GM12873 (cell line): ENCODE data around the gene SNX10.

Source experiments
- CTCF ChIP-seq: IDR thresholded peaks from 2 replicates; pipeline ENCODE4 v1.5.1; 2012; ENCODE audit warnings: low read depth, mild to moderate bottlenecking, moderate library complexity, low read length, control low read depth; ENCODE audit not compliant: insufficient read depth; ENCODE audit errors: missing control alignments

Gene SNX10

GRCh38 chr7:26349005-26349915, 57.6 kb downstream of the SNX10 start:
- TF ChIP-seq CTCF, result no peak

- TF ChIP-seq CTCF, result no peak
These were observed 59.5 kb downstream of the SNX10 start for GRCh38 chr7:26351171-26351570.

GRCh38 chr7:26356229-26356628, 64.6 kb downstream of the SNX10 start:
- no peak for TF ChIP-seq CTCF

GRCh38 chr7:26356929-26357798, 65.5 kb downstream of the SNX10 start:
- no peak for TF ChIP-seq CTCF

- no peak for TF ChIP-seq CTCF
These were observed 66.1 kb downstream of the SNX10 start for GRCh38 chr7:26357799-26358151.

- TF ChIP-seq CTCF, result no peak
These were observed 69.0 kb downstream of the SNX10 start for GRCh38 chr7:26360650-26361049.

- TF ChIP-seq CTCF, result no peak
These were observed 70.0 kb downstream of the SNX10 start for GRCh38 chr7:26361637-26362036.
